Lower leg skin (tissue), 3 donors: Measurements from ENCODE around the gene CYP2U1.

ENCODE experiments used
- CTCF ChIP-seq, 3 donors: fragments of 450-650 bp; IDR thresholded peaks; one replicate each; pipeline ENCODE4 v1.5.1; 2016; ENCODE audit warnings: antibody characterized with exemption in 3 of 3, mild to moderate bottlenecking in 3 of 3, moderate library complexity in 2 of 3
- POLR2A ChIP-seq, 2 donors: fragments of 450-650 bp; IDR thresholded peaks; one replicate each; pipeline ENCODE4 v1.6.1; 2016 to 2017; ENCODE audit warnings: antibody characterized with exemption in 2 of 2, mild to moderate bottlenecking in 1 of 2, moderate library complexity in 1 of 2

GRCh38 chr4:107994894-107995293 is 63.5 kb downstream of the CYP2U1 start:
- TF ChIP-seq CTCF (IDR thresholded peaks at IDR 0.05) (no peak), POLR2A (IDR thresholded peaks at IDR 0.05) (no peak)
